ENCODE results near the gene GNS.

The GNS gene

DNA sequence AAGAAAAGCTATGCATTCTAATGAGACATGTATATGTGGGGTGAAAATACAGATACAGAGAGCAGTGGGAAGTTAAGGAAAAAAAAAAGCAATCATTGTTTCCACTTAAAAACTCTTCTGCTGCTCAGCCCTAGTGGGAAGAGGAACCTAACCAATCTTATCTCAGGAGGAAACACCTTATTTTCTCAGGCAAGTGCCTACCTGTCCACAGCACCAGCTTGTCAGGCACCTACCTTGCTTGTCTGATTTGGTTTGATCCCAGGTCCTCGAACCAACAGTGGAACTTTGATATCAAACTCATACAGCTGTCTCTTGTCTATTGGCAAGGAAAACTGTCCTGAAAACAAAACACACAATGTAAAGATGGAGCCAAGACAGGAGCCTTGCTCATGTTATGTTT, 22.4 kb downstream of the GNS start:
- no peak for DNase-seq (ENCODE audit: low read depth in 2 of 2)

DNA sequence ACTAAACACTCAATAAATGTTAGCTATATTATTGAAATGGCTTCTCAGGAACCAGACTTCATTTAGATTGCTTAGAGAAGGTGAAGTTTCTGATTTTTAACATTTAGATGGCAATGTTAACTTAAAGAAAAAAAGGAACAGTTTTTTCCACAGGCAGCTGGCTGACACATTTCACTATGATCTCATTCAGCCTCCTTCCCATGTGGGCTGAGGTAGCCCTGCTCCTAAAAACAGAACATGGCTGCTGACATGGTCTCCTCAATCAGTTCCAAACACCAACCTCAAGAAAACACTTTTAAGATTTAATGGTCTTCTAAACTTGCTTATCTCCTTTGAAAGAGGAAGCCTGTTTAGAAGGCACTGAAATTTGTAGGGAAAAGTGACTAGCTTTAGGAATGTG, 23.8 kb downstream of the GNS start:
- DNase-seq (ENCODE audit: low read depth in 2 of 2), result no peak

DNA sequence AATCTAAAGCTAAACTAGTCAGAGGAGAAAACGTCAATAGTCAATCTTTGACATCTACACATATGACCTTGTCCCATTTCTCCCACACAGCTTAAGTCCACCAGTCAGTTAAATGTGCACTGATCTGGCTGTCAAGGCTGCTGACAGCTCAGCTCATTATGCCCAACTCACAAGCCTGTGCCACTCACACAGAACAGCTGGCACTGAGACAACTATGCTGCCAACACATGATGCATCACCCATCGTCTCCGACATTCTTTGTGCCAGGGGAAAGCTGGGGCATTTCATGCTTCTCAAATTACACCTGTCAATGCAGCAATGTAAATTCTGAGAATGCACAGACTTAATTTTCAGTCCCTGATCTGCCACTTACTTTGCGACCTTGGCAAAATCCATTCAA, 25.3 kb downstream of the GNS start:
- no peak for DNase-seq (ENCODE audit: low read depth in 2 of 2)

DNA sequence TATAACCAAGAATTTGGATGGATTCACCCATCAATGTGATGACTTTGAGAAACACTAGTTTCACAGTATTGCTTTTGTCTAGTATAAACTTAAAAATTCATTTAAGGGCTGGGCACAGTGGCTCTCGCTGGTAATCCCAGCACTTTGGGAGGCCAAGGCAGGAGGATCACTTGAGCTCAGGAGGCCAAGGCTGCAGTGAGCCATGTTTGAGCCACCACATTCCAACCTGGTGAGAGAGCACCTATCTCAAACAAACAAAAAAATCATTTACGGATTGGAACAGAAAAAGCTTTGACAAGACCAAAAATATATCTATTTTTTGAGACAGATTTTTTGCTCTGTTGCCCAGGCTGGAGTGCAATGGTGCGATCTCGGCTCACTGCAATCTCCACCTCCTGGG, 27.5 kb downstream of the GNS start:
- no peak for DNase-seq (ENCODE audit: low read depth in 2 of 2)

DNA sequence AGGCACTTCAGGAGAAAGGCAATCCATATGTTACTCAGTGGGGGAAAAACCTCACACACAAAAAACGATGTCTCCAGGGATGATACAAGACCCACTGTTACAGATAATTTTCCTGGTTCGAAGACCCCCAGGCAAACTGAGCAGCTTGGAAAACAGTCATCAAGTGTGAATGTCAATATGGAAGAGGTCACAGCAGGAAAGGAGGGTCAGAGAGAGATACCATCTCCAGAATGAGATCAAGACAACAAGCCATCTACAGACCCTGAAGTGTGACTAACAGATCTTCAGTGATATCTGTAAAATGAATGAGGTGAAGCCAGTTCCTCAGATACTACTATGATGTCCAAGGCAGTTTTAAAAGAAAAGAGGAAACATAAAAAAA, 28.6 kb downstream of the GNS start:
- no peak for DNase-seq (ENCODE audit: low read depth in 2 of 2)

DNA sequence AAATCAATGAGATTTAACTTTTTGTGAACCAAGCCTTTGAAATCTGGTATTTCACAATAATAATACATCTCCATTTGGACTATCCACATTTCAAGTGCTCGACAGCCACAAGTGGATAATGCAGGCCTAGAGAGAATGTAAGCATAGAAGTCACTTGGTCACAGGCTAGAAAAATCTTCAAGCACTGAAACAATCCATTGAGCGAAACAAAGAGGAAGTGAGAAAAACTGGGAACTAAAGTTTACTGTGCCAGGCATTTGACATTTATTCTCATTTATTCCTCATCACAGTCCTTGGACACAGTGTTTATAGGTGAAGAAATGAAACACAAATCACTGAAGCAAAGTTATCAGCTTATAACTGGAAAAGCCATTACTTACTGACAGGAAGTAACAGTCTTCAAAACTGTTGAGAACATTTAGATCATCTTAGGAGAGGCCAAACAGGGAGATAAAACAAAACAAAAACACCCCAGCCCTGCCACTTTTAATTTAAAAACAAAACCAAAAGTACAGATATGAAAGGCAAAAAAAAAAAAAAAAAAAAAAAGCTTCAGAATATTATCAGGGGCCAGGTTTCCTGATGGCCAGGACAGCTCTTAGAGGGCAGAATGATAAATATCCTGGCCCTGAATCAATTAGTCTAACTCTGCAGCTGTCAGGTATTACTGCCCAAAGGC, 29.2 kb downstream of the GNS start:
- no peak for DNase-seq (ENCODE audit: low read depth in 2 of 2)

DNA sequence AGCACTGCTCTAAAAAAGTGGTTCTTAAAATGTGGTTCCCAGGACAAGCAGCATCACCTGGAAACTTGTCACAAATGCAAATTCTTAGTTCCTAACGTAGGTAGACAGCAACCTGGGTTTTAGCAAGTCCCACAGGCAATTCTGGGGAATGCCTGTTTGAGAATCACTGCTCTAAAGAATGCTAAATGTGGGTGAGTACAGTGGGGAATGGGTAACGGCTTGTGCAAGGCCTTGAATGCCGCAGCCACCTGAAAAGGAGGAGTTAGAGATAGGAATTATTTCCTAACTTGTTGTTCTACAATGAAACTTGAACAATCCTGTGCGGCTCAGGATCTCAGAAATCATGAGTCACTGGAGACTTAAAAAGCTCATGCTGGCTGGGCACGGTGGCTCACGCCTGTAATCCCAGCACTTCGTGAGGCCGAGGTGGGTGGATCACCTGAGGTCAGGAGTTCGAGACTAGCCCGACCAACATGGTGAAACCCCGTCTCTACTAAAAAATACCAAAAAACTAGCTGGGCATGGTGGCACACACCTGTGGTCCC, 34.9 kb downstream of the GNS start:
- no peak for DNase-seq (ENCODE audit: low read depth in 2 of 2)

DNA sequence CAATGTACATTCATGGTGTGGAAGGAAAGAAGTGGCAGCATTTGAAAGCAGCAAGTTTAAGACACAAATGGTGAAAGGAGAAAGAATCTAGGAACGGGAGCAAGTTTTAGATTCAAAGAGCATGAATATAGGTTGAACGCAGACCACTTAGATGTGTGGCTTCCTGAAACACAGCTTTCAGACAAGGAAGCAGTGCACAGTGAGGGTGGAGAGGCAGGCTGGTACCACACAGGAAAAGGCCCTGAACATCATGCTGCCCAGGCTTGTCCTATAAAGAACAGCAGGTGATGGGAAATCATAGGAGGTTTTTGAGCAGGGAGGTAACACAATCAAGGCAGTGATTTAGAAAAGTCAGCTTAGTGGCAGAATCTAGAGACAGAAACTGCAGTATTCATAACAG, 35.6 kb downstream of the GNS start:
- no peak for DNase-seq (ENCODE audit: low read depth in 2 of 2)

DNA sequence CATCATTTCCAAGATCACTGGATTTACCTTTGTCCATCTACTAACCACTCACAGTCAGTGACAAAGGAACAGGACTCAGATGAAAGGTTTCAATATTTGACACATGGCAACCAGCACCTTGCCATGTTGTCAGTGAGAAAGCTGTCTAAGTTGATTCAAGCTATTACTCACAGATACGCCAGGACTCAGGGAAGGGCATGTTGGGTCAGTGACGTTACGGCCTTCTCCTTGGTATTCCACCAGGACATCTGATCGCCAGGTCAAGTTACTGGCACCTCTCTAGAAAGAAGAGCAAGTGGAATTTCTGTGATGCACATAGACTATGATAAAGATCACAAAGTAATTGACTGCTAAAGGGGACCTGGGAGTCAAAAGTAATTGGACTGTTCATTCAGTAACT, 36.4 kb downstream of the GNS start:
- no peak for DNase-seq (ENCODE audit: low read depth in 2 of 2)

DNA sequence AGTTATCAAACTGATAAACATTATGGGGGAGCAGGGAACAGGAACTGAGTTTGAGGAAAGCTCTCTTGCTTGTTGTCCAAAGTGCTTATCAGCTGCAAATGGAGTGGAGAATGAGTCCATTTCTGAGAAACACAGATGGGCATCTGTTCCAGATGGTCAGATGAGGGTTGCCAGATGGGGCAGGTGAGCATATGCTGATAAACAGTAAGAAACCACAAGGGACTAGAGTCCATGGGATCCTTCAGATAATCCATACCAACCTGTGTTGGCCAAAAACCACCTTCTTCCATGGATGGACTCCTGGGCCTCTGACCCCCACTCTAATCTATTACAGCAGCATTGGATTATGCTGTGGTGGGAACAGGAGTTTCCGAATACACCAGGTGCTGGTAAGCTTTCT, 38.3 kb downstream of the GNS start:
- DNase-seq (ENCODE audit: low read depth in 2 of 2), result no peak

DNA sequence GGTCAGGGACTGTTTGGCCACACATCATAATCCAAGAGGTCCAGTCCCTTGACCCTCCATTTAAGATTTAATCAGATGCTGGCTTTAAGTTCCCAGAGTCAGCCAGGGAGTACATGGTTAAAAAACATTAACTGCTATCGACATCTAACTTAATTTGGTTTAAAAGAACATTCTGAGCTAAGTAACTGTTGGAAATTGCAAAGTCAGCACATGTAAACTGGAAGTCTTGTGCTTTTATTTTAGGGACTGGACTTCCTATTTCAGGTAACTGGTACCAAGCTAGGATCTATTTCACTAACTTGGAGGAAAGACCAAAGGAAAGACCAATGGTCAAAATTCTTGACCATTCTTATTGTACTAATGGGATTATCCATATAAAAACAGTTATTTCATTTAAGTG, 40.6 kb downstream of the GNS start:
- DNase-seq (ENCODE audit: low read depth in 2 of 2), result no peak

DNA sequence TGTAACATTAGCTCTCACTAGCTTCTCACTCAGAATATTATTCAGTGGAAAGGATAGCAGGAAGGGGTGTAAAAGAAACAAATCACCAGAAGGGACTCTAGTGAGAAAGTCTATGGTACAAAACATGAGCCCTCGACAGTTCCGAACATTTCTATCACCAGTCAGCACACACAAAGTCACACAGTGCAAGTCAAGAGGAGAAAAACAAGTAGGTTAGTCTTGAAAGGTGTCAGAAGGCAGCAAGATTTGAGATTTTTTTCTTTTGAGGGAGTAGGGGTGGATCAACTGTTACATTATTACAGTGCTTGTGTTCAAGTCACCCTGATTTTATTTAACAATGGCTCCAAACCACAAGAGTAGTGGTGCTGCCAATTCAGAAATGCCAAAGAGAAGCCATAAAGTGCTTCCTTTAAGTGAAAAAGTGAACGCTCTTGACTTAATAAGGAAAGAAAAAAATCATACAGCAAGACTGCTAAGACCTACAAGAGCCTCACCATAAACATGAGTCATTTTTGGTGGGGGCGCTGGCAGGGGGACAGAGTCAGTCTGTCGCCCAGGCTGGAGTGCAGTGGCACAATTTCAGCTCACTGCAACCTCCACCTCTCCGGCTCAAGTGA, 42.3 kb downstream of the GNS start:
- no peak for DNase-seq (ENCODE audit: low read depth in 2 of 2)

DNA sequence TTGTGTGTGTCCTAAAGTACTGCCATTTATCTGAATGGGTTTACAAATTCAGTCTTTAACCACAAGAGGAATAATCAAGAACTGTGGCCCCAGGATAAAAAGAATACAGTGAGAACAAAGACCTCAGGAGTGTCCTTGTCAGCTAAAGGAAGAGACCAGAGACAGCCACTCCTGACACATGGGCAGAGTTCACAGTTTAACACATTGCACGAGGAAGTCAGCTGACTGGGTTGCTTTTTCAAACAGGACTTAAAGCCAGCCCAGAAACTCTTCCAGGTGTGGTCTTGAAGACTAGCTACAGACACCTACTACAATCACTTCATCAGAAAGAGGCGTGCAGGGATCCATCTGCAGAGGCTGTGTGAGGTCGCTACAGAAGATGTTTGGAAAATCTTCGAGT, 42.8 kb downstream of the GNS start:
- DNase-seq (ENCODE audit: low read depth in 2 of 2), result no peak

DNA sequence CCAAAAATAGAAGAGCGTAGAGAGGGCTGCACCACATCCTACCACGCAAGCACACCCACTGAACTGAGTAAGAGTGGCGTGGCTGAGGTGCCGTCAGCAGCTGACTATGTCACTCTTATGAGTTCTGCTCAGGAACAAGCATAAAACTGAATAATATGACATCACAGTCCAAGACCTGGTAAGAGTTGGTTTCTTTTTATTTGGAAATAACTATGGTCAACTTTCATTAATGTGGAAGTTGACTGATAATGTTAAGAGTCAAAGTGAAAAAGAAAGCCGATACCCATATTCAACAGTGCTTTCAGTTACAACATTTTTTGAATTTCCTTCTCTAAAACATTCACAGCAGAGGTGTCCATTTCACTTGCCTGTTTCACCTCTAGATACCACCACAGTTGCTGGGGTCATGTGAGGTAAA, 44.6 kb downstream of the GNS start:
- no peak for DNase-seq (ENCODE audit: low read depth in 2 of 2)

DNA sequence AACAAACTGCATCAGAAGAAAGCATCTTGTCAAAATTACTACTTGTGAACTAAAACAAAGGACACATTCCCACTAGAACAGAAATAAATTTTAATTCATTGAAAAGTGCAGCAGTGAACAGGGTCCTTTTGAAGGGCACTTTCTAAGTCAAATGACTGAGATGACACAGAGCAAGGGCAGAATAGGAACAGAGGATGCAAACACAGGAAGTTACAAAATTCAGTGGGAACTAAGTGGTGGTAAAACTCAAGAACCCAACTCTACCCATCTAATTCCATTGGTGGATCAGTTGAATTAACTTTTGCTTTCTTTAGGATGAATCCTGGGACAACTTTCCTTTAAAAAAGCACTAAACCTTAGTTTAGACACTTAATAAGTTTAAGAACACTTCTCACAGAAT, 45.8 kb downstream of the GNS start:
- DNase-seq (ENCODE audit: low read depth in 2 of 2), result no peak

DNA sequence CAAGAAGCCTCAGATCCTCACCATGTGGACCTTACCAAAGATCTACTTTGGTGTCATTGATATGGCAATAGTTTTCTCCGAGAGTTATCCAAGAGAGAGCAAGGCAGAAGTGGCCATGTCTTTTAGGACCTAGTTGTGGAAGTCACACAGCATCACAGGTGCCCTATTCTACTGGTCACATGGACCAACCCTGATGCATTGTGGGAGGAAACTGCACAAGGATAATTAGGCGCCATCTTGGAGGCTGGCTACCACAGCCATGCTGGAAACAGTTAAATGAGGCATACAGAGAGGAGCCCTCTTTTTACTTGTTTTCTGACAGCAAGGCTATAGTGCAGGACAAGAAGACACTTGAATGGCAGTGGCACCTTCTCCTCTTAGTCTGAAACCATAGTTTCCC, 49.8 kb downstream of the GNS start:
- no peak for DNase-seq (ENCODE audit: low read depth in 2 of 2)

DNA sequence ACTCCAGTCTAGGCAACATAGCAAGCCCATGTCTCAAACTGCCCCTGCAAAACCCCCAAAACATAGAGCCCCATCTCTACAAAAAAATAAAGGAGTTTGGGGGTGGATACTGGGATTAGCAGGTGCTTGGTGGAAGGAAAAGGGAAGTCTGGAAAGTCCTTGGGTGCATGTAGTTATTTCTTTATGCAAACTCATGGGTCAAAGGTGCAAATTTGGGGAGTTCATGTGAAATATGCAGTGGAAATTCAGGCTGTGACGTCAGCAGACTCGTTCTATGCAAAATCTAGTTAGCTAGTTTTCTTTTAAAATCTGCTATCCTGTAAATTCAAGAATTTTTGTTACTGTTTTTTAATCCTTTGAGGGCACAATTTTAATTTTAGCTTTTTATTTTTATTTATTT, 51.3 kb downstream of the GNS start:
- no peak for DNase-seq (ENCODE audit: low read depth in 2 of 2)

DNA sequence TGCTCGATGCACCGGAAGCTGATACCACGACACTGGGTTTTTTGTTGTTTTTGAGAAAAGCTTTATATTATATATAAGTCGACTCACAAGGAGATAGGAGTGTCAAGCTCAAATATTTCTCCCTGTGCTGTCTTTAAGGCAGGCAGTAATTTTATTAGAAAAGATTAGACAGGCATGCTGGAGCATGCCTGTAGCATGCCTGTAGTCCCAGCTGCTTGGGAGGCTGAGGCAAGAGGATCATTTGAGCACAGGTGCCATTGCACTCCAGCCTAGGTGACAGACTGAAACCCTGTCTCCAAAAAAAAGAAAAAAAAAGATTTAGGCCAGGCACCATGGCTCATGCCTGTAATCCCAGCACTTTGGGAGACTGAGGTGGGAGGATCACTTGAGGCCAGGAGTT, 51.8 kb downstream of the GNS start:
- no peak for DNase-seq (ENCODE audit: low read depth in 2 of 2)

DNA sequence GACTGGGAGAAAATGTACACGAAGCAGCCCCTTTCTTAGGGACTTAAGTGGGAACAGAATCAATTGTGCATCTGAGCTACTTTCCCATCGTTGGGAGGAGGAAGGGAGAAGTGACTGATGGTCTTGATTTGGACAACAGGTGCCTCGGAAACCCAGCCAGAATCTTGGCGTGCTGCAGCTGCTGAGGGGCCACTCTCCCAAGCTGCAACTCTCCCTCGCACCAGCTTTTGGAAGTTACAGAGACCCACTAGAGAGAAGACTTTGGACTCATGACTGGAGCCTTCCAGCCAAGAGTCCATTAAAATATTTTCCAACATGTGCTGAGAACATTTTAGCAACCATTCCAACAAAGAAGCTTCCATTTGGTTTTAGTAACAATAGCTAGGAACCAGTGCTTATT, 52.3 kb downstream of the GNS start:
- DNase-seq (ENCODE audit: low read depth in 2 of 2), result no peak

DNA sequence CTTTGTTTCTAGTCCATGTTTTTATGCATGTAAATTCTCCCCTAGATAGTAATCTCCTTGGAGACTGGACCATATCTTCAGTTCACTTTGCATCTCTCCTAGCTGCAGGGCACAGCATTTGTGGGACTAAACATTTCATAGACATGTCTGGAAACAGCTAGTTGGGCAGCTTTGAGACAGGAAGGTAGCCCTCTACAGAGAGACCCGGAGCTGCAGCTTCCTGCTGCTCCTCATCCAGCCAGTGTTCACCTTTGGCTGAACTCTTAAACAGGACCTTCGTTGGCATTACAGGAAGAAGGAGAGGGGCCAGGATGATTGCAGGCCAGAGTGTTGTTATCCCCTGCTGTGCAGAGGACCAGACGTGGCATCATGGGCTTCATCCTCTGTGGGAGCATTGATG, 52.9 kb downstream of the GNS start:
- no peak for DNase-seq (ENCODE audit: low read depth in 2 of 2)

DNA sequence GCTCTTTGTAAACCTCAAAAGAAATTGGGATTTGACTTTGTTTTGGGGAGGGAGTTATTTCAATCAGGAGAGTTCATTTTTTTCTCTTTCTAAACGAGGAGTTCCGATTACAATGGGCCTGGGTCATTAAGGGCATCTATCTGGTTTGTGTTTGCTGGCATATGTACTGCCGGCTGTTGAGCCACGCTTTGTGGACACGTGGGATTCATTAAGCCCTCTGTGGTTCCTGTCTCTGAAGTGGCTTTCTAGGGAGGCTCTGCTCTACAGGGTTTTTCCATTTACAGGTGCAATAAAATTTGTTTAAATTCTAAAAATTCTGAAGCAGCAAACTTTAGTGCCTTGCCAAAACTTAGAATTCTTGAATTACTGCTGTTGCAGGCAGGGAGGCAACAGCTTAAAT, 57.9 kb downstream of the GNS start:
- DNase-seq (ENCODE audit: low read depth in 2 of 2), result no peak

DNA sequence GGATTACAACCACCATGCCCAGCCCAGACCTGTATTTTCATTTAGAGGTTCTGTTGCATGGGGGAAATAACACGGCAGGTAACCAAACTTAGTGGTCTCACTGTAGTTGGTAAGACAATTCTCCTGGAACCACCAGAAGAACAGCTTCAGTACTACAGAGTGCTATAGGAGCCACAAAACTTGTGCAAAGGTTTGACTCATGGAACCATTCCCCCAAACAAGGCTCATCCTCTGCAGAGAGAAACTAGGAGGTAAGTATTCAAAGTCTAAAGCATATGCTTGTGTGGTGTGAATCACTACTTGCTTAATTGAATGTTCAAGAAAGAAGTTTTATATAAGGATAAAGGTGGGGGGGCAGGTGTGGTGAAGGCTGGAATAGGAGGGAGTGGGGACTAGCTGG, 58.7 kb downstream of the GNS start:
- DNase-seq (ENCODE audit: low read depth in 2 of 2), result no peak

DNA sequence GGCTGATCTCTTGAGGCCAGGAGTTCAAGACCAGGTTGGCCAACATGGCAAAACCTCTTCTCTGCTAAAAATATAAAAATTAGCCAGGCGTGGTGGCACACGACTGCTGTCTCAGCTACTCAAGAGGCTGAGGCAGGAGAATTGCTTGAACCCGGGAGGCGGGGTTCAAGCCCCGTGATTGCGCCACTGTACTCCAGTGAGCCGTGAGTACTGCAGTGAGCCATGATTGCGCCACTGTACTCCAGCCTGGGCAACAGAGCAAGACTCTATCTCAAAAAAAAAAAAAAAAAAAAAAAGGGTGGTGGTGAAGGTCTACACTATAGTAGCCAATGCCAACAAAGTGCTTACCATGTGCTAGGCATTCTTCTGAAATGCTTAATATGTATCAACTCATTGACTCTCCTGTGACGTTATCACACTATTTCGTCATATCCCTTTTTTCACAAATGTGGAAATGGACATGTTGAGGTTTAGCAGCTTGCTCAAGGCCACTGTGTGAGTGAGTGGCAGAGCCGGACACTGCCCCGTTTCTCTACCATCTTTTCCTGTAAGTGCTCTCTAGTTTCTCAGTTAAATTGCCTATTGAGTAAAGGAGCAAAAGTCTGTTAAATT, 59.6 kb downstream of the GNS start:
- DNase-seq (ENCODE audit: low read depth in 2 of 2), result no peak
